Dendritic cell treated with granulocyte-macrophage colony-stimulating factor and Interleukin-4, amounts not matched to agents 40 ng/mL and 50 ng/mL, for 4 days (primary cell): ENCODE data around the gene ZNF740.
"Not testable (repeated sequence)": the region's sequence is repeated elsewhere in the genome, so short reads cannot be mapped to it uniquely, and the experiment has no call there.

ENCODE experiments used
- H3K27ac Mint-ChIP-seq: one replicate; pipeline ENCODE4 v1.8.0; 2022; ENCODE audit warnings: mild to moderate bottlenecking, mixed read lengths
- H3K27me3 Mint-ChIP-seq: one replicate; pipeline ENCODE4 v1.8.0; 2022; ENCODE audit warnings: mild to moderate bottlenecking, mixed read lengths
- H3K36me3 Mint-ChIP-seq: one replicate; pipeline ENCODE4 v1.8.0; 2022; ENCODE audit warnings: low read depth, mixed read lengths
- H3K4me1 Mint-ChIP-seq: one replicate; pipeline ENCODE4 v1.8.0; 2022; ENCODE audit warnings: low read depth, mixed read lengths
- H3K4me3 Mint-ChIP-seq: one replicate; pipeline ENCODE4 v1.8.0; 2022; ENCODE audit warnings: mild to moderate bottlenecking, moderate library complexity, mixed read lengths
- H3K9me3 Mint-ChIP-seq: one replicate; pipeline ENCODE4 v1.8.0; 2022; ENCODE audit warnings: mixed read lengths
- intact Hi-C: fragments of 100-400 bp; cut with micrococcal nuclease; formaldehyde crosslinking; loops from one replicate; pipeline ENCODE4 v1.15.0; 2022

ZNF740 gene

GRCh38 chr12:53193985-53194716, 13.6 kb downstream of the ZNF740 start:
- Mint-ChIP-seq H3K27me3 (peaks cover 12% of the 10 kb centered on the region), H3K9me3 (no peaks in the 10 kb centered on the region), H3K27ac (no peak overlapping the region), H3K4me1 (peaks cover 21% of the 10 kb centered on the region), H3K36me3 (peaks cover 60% of the 10 kb centered on the region), H3K4me3 (no peak overlapping the region)
- intact Hi-C loops, result no loop called here

- Mint-ChIP-seq H3K4me3 (no peak overlapping the region), H3K36me3 (peaks cover 53% of the 10 kb centered on the region), H3K9me3 (no peaks in the 10 kb centered on the region), H3K27ac (no peak overlapping the region), H3K4me1 (peaks cover 27% of the 10 kb centered on the region), H3K27me3 (peaks cover 13% of the 10 kb centered on the region)
- intact Hi-C loops, result no loop called here
These were observed 14.5 kb downstream of the ZNF740 start for GRCh38 chr12:53194973-53195372.

GRCh38 chr12:53195516-53196420, 15.2 kb downstream of the ZNF740 start:
- H3K4me3 Mint-ChIP-seq, result no peak overlapping the region

GRCh38 chr12:53196486-53196885, 16.0 kb downstream of the ZNF740 start:
- Mint-ChIP-seq H3K36me3 (peaks cover 38% of the 10 kb centered on the region), H3K27me3 (peaks cover 13% of the 10 kb centered on the region), H3K9me3 (no peaks in the 10 kb centered on the region), H3K27ac (no peak overlapping the region), H3K4me3 (no peak overlapping the region), H3K4me1 (peaks cover 42% of the 10 kb centered on the region)
- intact Hi-C loops, result loop anchor here (2.0 kb wide), 1 partner anchor 130 kb away; no protein-coding TSS in a partner anchor

More at GRCh38 chr12:53195516-53196420, 15.2 kb downstream of the ZNF740 start:
- H3K27ac Mint-ChIP-seq, result no peak overlapping the region
- intact Hi-C loops, result loop anchor here (2.0 kb wide), 1 partner anchor 129 kb away; no protein-coding TSS in a partner anchor
- no peaks in the 10 kb centered on the region for H3K9me3 Mint-ChIP-seq
- peaks cover 13% of the 10 kb centered on the region for H3K27me3 Mint-ChIP-seq
- H3K36me3 Mint-ChIP-seq, result peaks cover 45% of the 10 kb centered on the region
- H3K4me1 Mint-ChIP-seq, result peaks cover 35% of the 10 kb centered on the region

DNA sequence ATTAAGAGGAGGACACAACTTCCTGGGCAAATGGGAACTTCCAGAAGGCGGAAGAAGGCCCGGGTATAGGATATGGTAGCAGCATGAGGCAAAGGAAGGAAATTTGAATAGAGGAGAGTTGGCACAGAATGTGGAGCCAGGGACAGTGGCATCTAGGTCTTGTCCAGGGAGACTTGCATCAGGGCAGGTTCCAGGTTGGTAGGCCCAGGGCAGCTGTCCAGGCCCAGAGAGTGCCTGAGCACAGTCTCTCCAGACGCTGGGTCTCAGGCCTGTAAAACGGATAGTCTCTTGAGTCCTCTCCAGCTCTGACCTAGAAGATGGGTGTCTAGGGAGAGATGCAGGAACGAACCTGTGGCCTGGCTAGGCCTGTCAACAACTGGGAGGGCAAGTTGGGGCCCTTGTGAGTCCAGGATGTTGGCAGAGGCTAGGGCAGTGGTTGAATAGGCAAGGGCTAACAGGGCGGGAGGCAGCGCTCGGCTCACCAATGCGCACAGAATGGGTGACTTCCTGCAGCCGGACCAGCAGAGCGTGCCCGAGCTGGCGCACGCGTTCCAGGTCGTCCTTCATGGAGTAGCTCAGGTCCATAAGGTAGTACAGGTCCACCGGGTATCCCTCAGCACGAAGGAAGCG, 16.6 kb downstream of the ZNF740 start:
- intact Hi-C loops, result loop anchor here (1.0 to 2.0 kb wide), 3 partner anchors 22 to 130 kb away; no protein-coding TSS in a partner anchor
- H3K4me1 Mint-ChIP-seq, result peaks cover 42% of the 10 kb centered on the region
- peaks cover 31% of the 10 kb centered on the region for H3K36me3 Mint-ChIP-seq
- no peak overlapping the region for H3K27ac Mint-ChIP-seq
- no peak overlapping the region for H3K4me3 Mint-ChIP-seq
- H3K9me3 Mint-ChIP-seq, result no peaks in the 10 kb centered on the region
- H3K27me3 Mint-ChIP-seq, result peaks cover 13% of the 10 kb centered on the region

DNA sequence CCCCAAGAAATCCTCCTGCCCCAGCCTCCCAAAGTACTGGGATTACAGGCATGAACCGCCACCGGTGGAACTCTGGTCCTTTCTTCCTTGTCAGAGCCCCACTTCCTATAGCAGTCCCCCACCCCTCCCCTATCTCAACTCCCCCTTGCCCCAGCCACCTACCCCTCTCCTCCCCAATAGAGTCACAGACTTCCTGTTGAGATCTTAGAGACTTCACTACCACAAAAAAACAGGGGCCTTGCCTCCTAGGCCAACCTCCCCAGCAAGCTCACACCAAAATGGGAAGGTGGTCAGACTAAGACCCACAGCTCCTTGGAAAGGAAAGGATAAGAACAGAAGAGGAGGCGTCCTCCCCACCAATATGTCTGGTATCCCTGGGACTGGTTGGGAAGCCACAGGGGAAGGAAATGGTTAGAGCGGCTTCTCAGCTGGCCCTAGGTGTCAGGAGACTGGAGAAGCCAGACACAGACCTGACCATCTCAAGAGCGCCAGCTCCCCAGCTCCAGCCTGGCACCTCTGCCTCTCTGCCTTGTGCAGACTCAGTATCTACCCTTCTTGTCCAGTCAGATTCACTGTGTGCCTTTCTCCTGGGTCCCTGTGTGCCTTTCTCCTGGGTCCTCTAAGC, 18.1 kb downstream of the ZNF740 start:
- H3K27ac Mint-ChIP-seq, result peak overlapping the region; percentile 40
- H3K4me1 Mint-ChIP-seq, result peaks cover 42% of the 10 kb centered on the region
- H3K27me3 Mint-ChIP-seq, result peaks cover 13% of the 10 kb centered on the region
- intact Hi-C loops, result no loop called here
- peak overlapping the region; percentile 69 for H3K4me3 Mint-ChIP-seq
- H3K9me3 Mint-ChIP-seq, result no peaks in the 10 kb centered on the region
- H3K36me3 Mint-ChIP-seq, result peaks cover 17% of the 10 kb centered on the region

DNA sequence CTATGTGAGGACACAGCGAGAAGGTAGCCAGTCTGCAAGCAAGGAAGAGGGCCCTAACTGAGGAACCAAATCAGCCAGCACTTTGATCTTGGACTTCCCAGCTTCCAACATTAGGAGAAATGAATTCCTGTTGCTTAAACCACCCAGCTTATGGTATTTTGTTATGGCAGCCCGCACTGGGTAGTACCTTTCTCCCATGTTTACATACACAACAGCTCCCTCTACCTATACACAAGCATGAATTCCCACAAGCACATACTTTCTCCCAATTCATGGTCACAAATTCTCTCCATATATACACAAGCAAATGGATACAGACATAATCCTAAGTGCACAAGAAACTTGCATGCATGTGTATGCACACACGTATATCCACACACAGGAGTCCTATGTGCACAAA, 19.2 kb downstream of the ZNF740 start:
- H3K36me3 Mint-ChIP-seq, result peaks cover 9% of the 10 kb centered on the region
- intact Hi-C loops, result no loop called here
- no peak overlapping the region for H3K4me3 Mint-ChIP-seq
- peaks cover 13% of the 10 kb centered on the region for H3K27me3 Mint-ChIP-seq
- H3K4me1 Mint-ChIP-seq, result peaks cover 50% of the 10 kb centered on the region
- no peak overlapping the region for H3K27ac Mint-ChIP-seq
- H3K9me3 Mint-ChIP-seq, result no peaks in the 10 kb centered on the region

DNA sequence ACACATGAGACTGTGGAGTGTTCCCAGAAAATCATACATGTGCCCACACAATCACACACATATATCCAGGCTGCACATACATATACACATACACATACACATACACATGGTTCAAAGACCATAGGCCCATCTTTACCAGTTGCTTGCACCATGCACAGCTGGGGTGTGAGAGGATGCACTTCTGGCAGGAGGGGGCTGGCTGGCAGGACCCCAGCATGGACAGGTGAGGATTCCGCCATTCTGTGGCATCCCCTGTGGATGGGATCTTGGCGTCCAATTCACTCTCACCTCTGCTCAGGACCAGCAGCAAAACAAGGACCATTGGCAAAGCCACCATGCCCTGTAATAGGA, 19.6 kb downstream of the ZNF740 start:
- H3K27me3 Mint-ChIP-seq, result peaks cover 13% of the 10 kb centered on the region
- H3K4me3 Mint-ChIP-seq, result no peak overlapping the region
- peaks cover 8% of the 10 kb centered on the region for H3K36me3 Mint-ChIP-seq
- H3K9me3 Mint-ChIP-seq, result no peaks in the 10 kb centered on the region
- peak overlapping the region; percentile 28 for H3K27ac Mint-ChIP-seq
- H3K4me1 Mint-ChIP-seq, result peaks cover 52% of the 10 kb centered on the region
- intact Hi-C loops, result no loop called here

- H3K4me1 Mint-ChIP-seq, result peaks cover 58% of the 10 kb centered on the region
- intact Hi-C loops, result no loop called here
- H3K4me3 Mint-ChIP-seq, result no peak overlapping the region
- peaks cover 3% of the 10 kb centered on the region for H3K36me3 Mint-ChIP-seq
- peak overlapping the region; percentile 28 for H3K27ac Mint-ChIP-seq
- peaks cover 13% of the 10 kb centered on the region for H3K27me3 Mint-ChIP-seq
- no peaks in the 10 kb centered on the region for H3K9me3 Mint-ChIP-seq
These were observed 20.1 kb downstream of the ZNF740 start for GRCh38 chr12:53200458-53201176.

DNA sequence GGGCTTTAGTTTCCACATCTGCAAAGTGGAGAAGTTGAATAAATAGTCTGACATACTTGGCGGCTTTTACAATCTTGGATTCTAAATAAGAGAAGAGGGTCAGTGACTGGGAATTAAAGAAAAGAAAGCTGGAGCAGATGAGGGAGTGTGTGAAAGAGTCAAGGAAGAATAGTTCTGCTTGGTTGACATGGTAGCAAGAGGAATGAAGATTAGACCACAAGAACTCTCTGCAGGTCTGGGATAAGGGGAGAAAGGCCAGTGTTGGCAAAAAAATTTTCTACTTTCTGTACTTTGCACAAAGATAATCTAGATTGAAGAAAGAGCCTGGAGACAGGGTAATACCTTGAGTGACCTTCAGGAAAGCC, 20.6 kb downstream of the ZNF740 start:
- intact Hi-C loops, result no loop called here
- Mint-ChIP-seq H3K4me1 (peaks cover 63% of the 10 kb centered on the region), H3K4me3 (no peak overlapping the region), H3K27ac (peak overlapping the region; percentile 28), H3K36me3 (no peaks in the 10 kb centered on the region), H3K27me3 (peaks cover 13% of the 10 kb centered on the region), H3K9me3 (no peaks in the 10 kb centered on the region)

DNA sequence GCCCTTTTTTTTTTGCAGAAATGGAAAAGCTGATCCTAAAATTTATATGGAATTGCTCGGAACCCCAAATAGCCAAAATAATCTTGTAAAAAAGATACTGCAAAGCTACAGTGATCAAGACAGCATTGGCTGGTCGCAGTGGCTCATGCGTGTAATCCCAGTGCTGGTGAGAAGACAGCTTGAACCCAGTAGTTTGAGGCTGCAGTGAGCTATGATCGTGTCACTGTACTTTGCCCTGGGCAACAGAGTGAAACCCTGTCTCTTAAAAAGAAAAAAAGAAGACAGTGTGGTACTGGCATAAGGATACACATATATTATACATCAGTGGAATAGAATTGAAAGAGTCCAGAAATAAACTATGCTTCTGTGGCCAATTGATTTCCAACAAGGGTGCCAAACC, 21.1 kb downstream of the ZNF740 start:
- peaks cover 66% of the 10 kb centered on the region for H3K4me1 Mint-ChIP-seq
- no peaks in the 10 kb centered on the region for H3K36me3 Mint-ChIP-seq
- H3K27me3 Mint-ChIP-seq, result peaks cover 13% of the 10 kb centered on the region
- intact Hi-C loops, result no loop called here
- H3K27ac Mint-ChIP-seq, result no peak overlapping the region
- no peaks in the 10 kb centered on the region for H3K9me3 Mint-ChIP-seq
- no peak overlapping the region for H3K4me3 Mint-ChIP-seq

- H3K27ac Mint-ChIP-seq, H3K36me3 Mint-ChIP-seq, H3K4me3 Mint-ChIP-seq, intact Hi-C loops, H3K9me3 Mint-ChIP-seq: not testable (repeated sequence)
- Mint-ChIP-seq H3K27me3 (peaks cover 13% of the 10 kb centered on the region), H3K4me1 (peaks cover 69% of the 10 kb centered on the region)
These were observed 21.8 kb downstream of the ZNF740 start for GRCh38 chr12:53202316-53202715.

- no peaks in the 10 kb centered on the region for H3K9me3 Mint-ChIP-seq
- H3K27me3 Mint-ChIP-seq, result no peaks in the 10 kb centered on the region
- H3K4me1 Mint-ChIP-seq, result peaks cover 72% of the 10 kb centered on the region
- no peak overlapping the region for H3K4me3 Mint-ChIP-seq
- intact Hi-C loops, result no loop called here
- peak overlapping the region; percentile 5 for H3K27ac Mint-ChIP-seq
- H3K36me3 Mint-ChIP-seq, result peaks cover 5% of the 10 kb centered on the region
These were observed 23.8 kb downstream of the ZNF740 start for GRCh38 chr12:53204351-53204750.
